Stimulated activated CD8-positive, alpha-beta memory T cell treated with anti-CD3 and anti-CD28 coated beads, Interleukin-15, amount 100 ng/mL, for 24 hours (primary cell): ENCODE results near the gene WDSUB1.

Experiments
- DNase-seq: peaks from one replicate; pipeline ENCODE4 v3.0.0-alpha.2; 2020; ENCODE audit warnings: low read depth

The WDSUB1 gene

DNA sequence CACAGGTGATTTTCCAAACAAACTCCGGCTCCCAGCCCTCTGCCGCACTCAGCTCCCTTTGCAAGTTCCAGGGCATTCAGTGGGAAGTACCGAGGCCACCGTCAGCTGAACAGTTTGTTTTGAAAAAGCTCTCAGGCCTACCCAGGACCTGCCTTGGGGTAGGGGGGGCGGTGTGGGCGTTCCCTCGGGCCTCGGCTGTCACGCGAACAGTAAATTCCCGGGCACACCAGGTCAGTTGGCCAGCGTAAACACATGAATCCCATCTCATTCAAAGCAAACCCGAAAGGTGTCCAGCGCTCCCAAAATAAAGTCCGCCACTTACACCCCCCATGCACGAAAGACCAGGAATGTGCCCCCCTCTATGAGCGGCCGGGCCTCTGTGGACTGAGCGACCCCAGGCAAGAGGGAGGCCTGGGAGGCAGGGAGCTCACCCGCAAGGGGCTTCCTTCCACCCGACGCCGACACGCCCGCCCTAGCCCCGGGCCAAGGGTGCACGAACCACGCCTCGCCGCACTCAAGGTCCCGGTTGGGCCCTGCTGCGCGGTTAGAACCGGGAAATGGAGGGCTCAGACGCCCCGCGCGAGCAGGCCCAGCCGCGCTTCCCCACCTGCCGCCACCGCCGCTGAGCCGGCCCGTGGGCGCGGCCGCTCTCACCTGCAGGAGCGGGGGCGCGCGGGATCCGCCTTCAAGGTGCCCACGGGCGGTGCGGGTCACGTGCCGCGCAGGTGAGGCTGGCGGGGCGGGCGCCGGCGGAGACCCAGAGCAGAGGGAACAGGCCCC, at the start of gene WDSUB1:
Gene WDSUB1 (minus strand): TSS at position 775 of the 780 bp plus-strand sequence. CDS start 3,634 bp downstream, outside the sequence.
- DNase-seq, result no peak

DNA sequence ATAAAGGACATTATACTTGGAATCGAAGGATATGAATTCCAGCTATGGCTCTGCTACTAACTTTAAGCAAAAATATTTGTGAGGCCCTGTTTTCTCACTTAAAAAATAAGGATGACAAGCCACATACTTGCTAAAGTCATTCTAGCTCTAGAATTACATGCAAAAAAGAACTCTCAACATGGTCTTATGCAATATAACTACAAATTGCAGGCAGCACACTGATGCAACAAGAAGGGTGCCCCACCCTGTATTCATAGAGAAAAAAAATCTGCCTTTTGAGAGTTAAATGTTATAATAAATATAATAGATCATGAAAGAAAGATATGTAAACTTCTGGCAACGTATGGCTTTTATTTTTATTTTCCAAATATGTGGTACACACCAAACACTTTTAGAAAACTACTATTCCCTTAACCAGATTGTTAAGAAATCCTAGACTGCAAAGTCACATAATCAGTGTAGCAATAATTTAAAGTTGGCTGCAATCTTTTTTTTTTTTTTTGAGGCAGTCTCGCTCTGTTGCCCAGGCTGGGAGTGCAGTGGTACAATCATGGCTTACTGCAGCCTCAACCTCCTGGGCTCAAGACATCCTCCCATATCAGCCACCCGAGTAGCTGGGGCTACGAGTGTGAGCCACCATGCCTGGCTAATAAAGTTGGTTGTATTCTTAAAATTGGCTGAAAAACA, 40.2 kb upstream of the WDSUB1 start:
- no peak for DNase-seq

GRCh38 chr2:159322419-159322818, 35.9 kb upstream of the WDSUB1 start:
- DNase-seq, result no peak

DNA sequence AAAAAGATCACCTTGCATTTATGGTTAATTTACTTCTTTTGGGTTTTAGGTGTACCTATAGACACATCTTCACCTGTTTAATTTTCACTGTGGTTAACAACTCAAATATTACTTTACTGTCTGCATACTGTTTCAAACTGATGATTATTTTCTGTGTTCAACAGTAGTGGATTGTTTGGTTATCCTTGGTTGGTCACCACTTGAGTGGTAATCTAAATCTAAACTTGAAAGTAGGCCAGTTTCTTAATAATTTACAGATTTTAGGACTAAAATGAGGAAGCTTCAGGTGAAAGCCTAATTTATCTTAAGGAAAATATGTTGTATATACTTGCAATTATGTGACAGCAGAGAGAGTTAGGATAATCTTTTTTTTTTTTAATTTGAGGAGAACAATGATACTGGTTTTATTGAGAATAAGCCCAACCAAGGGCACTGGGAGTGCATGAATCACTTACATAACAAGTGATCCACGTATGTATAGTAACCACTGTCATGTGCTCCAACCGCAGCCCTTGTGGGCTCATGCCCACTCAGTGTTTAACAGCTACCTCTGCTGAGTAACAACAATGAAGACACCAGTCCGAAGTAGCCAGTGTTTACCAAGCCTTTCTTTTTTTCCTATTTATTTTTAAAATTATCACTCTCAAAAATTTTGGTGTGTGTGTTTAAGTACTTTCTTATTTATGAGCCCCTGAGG, 31.0 kb upstream of the WDSUB1 start:
- DNase-seq, result no peak

DNA sequence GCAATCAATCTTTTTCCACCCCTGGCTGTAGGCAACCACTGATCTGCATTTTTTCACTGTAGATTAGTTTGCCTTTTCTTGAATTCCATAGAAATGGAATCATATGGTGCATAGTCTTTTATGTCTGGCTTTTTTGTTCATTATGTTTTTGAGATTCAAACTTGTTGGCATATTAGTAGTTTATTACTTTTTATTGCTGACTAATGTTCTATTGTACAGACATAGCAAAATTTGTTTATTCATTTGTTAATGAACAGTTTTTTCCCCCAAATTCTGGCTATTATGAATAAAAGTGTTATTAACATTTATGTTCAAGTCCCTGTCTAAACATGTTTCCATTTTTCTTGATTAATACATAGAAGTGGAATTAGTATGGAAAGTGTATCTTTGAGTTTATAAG, 21.4 kb upstream of the WDSUB1 start:
- DNase-seq, result no peak

DNA sequence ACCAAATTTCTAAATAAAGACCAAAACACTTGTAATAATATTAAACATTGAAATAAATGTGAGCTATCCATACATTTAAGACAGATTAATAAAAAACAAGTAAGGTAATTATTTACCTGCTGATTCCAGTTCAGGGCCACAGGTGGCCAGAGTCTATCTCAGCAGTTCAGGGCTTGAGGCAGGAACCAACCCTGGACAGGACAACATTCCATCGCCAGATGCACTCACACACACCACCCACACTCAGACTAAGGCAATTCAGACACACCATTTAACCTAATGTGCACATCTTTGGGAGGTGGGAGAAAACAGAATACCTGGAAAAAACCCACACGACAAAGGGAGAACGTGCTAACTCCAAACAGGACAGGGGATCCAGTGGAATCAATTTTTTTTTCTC, 14.1 kb upstream of the WDSUB1 start:
- DNase-seq, result no peak

GRCh38 chr2:159298967-159299366, 12.5 kb upstream of the WDSUB1 start:
- no peak for DNase-seq

DNA sequence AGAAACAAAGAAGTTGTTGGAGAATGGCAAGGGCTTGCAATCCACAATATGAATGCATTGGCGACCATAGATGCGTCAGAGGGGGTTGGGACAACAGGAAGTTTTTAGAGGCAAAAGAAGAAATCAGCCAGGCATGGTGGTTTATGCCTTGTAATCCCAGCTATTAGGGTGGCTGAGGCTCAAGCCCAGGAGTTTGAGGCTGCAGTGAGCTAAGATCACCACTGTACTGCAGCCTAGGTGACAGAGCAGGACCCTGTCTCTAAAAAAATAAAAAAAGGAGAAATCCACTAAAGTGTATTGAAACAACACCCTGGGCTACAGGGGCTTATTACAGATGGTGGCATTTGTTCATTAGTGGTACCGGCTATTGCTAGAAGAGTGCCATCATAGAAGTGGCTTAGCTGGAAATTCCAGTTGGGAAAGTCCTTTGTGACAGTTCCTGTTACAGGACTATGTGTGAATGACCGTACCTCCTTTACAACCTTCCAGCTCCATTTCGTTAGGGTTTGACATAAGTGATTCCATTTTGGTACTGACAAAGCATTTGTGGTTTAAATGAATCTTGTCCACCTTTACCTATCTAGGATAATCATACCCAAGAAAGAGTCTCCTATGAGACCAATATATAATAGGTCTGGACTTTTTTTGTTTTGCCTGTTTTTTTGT, 10.7 kb upstream of the WDSUB1 start:
- DNase-seq, result no peak

DNA sequence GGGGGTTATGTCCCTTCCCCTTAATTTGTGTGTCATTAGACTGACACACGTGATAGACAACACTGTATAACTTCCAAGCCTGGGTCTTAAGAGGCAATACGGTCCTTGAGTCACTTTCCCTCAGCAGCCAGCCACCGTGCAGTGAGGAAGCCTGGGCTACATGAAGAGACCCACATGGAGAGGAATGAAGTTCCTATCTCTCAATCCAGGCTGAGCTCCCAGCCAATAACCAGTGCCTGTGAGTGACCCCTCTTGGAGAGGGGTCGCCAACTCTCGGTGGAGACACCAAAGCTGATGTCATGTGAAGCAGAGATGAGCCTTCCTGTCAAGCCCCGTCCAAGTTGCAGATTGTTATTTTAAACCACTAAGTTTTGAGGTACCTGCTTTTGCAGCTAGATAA, 5.7 kb upstream of the WDSUB1 start:
- no peak for DNase-seq

DNA sequence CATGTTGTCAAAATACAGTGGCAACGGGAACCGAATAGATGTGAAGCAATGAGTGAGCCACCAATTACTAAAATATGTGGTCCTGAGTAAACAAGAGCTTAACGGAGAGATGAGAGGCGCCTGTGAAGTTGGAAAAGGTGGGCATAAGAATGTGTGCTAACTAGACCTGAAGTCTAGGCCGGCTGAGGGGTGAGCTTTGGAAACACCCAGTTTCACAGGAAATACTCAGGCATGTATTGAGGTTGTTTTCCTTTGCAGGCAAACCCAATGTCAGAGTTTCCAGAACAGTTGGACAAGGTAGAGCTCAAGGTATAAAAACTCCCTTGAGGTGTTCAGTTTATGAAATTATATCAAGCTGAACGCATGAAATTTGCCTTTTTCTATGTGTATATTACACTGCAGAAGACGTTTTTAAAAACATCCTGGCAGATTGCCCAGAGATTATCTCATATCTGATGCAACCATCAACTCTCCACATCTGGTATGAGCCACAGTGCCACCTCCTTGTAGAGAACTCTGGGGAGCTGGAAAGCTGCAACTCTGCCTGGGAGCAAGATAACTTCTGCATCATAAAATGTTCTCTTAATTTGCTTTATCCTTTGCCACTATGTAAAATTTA, 3.9 kb upstream of the WDSUB1 start:
- no peak for DNase-seq

DNA sequence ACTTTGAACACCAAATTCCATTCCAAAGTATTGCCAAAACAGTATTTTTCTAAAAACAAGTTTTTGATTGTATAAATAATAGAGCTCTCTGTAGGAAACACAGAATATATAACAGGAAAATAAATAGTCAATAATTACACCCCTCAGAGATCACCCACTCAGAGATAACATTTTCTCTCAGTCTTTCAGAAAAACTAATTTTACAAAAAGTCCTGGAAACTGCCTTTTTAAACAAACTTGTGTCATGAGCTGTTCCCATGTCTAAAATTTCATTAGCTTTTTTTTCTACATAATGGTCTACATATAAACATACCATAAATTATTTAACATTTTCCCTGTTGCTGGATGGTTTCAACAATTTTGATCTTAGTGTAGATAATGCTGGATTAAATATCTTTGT, 1.2 kb upstream of the WDSUB1 start:
- DNase-seq, result no peak

- DNase-seq, result peak; percentile 95
Measured at GRCh38 chr2:159286709-159287441, 372 bp upstream of the WDSUB1 start.

DNA sequence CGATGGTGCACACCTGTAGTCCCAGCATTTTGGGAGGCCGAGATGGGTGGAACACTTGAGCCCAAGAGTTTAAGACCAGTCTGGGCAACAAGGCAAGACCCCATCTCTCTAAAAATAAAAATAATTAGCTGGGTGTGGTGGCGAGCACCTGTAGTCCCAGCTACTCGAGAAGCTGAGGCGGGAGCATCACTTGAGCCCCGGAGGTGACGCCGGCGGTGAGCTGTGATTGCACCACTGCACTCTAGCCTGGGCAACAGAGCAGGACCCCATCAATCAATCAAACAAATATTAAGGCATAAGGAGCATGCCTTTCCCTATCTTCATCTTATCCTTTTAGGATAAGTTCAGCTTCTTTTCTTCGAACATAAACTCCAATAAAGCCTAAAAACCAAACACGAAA, 1.1 kb downstream of the WDSUB1 start:
- no peak for DNase-seq

DNA sequence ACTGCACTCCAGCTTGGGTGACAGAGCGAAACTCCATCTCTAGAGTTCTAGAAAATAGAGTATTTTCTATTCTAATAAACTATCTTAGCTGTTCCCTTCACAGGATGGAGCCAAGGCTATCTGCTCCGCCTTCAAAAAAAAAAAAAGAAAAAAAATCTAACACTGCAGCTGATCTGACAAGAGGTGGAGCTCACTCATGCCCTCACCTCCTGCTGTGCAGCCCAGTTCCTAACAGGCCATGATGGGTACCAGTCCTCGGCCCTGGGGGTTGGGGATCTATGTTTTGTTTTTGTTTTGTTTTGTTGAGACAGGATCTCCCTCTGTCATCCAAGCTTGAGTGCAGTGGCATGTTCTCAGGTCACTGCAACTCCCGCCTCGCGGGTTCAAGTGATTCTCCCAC, 3.0 kb downstream of the WDSUB1 start:
- no peak for DNase-seq

- DNase-seq, result no peak
Measured at GRCh38 chr2:159281002-159281401, 5.5 kb downstream of the WDSUB1 start.

- no peak for DNase-seq
Measured at GRCh38 chr2:159279700-159280099, 6.8 kb downstream of the WDSUB1 start.

- DNase-seq, result no peak
Measured at GRCh38 chr2:159275111-159275510, 11.4 kb downstream of the WDSUB1 start.

DNA sequence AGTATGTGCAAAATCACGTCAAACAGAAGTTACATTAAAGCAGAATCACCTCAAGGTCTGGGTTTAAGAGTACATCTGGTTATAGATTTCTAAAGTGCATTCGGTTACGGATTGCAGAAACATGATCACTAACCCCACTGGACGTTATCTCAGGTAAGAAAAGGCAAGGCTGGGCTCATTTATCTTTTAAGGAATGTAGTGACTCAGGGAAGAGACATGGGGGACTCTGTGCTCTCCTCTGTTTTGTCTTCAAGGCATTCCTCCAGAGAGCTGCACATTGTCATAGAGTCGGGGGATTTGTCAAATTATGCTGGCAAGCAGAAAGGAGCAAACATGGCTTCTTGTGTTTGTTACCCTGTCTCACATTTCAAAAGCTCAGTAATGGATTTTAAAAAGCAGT, 14.3 kb downstream of the WDSUB1 start:
- DNase-seq, result no peak

GRCh38 chr2:159270744-159271379, 15.6 kb downstream of the WDSUB1 start:
- no peak for DNase-seq

GRCh38 chr2:159267921-159268320, 18.6 kb downstream of the WDSUB1 start:
- no peak for DNase-seq

DNA sequence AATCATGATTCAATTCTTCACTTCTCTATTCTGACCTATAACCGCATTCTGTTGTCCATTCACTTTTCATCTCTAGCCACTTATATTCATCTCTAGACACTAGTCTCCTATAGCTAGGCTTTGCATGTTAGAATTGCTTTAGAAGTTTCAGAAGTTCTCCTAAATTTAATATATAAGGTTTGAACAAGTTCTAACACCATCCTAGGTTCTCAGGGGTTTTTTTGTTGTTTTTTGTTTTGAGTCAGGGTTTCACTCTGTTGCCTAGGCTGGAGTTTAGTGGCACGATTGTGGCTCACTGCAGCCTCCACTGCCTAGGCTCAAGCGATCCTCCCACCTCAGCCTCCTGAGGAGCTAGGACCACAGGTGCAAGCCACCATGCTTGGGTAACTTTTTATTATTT, 19.9 kb downstream of the WDSUB1 start:
- DNase-seq, result no peak
